GM21528 (cell line): ENCODE results near the gene ACADM.
"Not testable (repeated sequence)": the region's sequence is repeated elsewhere in the genome, so short reads cannot be mapped to it uniquely, and the experiment has no call there.

ENCODE experiments used
- ATAC-seq: cut with Tn5 transposase; IDR thresholded peaks from one replicate; pipeline ENCODE4 v1.9.1; 2021; ENCODE audit warnings: mild to moderate bottlenecking, moderate library complexity; ENCODE audit not compliant: unreplicated experiment, low FRiP score

The ACADM gene

GRCh38 chr1:75733661-75734060 is 9.2 kb downstream of the ACADM start:
- ATAC-seq, result no peak

GRCh38 chr1:75736016-75736415 is 11.5 kb downstream of the ACADM start:
- ATAC-seq, result no peak

- no peak for ATAC-seq
These were observed 17.6 kb downstream of the ACADM start for GRCh38 chr1:75742047-75742625.

- ATAC-seq, result peak; percentile 86
These were observed 20.8 kb downstream of the ACADM start for GRCh38 chr1:75745276-75745675.

GRCh38 chr1:75757210-75757609 is 32.7 kb downstream of the ACADM start:
- not testable (repeated sequence) for ATAC-seq

- not testable (repeated sequence) for ATAC-seq
These were observed 34.0 kb downstream of the ACADM start for GRCh38 chr1:75758543-75758942.

- ATAC-seq, result no peak
These were observed 39.6 kb downstream of the ACADM start for GRCh38 chr1:75764057-75764655.

GRCh38 chr1:75765697-75766355 is 41.3 kb downstream of the ACADM start:
- no peak for ATAC-seq

- ATAC-seq, result no peak
These were observed 43.5 kb downstream of the ACADM start for GRCh38 chr1:75768016-75768415.

- ATAC-seq, result no peak
These were observed 46.3 kb downstream of the ACADM start for GRCh38 chr1:75770761-75771160.

GRCh38 chr1:75771978-75772377 is 47.5 kb downstream of the ACADM start:
- ATAC-seq, result no peak

- ATAC-seq, result not testable (repeated sequence)
These were observed 53.3 kb downstream of the ACADM start for GRCh38 chr1:75777812-75778211.

GRCh38 chr1:75778694-75779093 is 54.2 kb downstream of the ACADM start:
- ATAC-seq, result not testable (repeated sequence)

GRCh38 chr1:75780183-75780582 is 55.7 kb downstream of the ACADM start:
- not testable (repeated sequence) for ATAC-seq

GRCh38 chr1:75783920-75784319 is 59.4 kb downstream of the ACADM start:
- ATAC-seq, result not testable (repeated sequence)

- peak; percentile 16 for ATAC-seq
These were observed 60.9 kb downstream of the ACADM start for GRCh38 chr1:75785320-75785982.

- peak; percentile 65 for ATAC-seq
These were observed 61.7 kb downstream of the ACADM start, which contains the start of gene RABGGTB for GRCh38 chr1:75785983-75786853. Gene RABGGTB (plus strand): TSS chr1:75786256. CDS start chr1:75786272, 16 bp downstream.

GRCh38 chr1:75786901-75787493 is 62.5 kb downstream of the ACADM start:
- no peak for ATAC-seq

- no peak for ATAC-seq
These were observed 63.0 kb downstream of the ACADM start for GRCh38 chr1:75787524-75787923.

GRCh38 chr1:75789988-75790387 is 65.5 kb downstream of the ACADM start:
- no peak for ATAC-seq
